Left ventricle myocardium inferior (tissue), 1 donor: ENCODE measurements around the gene RIC1. TPM values are rescaled to one million over a fixed set of nuclear protein-coding genes. Genes with fewer than 3 reads are reported as not detected.

ENCODE experiments used
- DNase-seq: peaks from one replicate; pipeline ENCODE4 v3.0.0-alpha.2; 2020
- H3K27ac ChIP-seq: fragments of 200-600 bp; replicated peaks from 2 replicates; pipeline ENCODE4 v1.8.0; 2021
- H3K27me3 ChIP-seq: fragments of 200-600 bp; 2 replicates; pipeline ENCODE4 v1.8.0; 2021; ENCODE audit warnings: low read depth
- H3K36me3 ChIP-seq: fragments of 200-600 bp; 2 replicates; pipeline ENCODE4 v1.8.0; 2021
- H3K4me1 ChIP-seq: fragments of 200-600 bp; 2 replicates; pipeline ENCODE4 v1.8.0; 2021
- H3K4me3 ChIP-seq: fragments of 200-600 bp; 2 replicates; pipeline ENCODE4 v1.8.0; 2021; ENCODE audit warnings: mild to moderate bottlenecking, moderate library complexity
- H3K9me3 ChIP-seq: fragments of 200-600 bp; replicated peaks from 2 replicates; pipeline ENCODE4 v1.8.0; 2021
- intact Hi-C: fragments of 100-400 bp; cut with micrococcal nuclease; formaldehyde crosslinking; loops from one replicate; pipeline ENCODE4 v1.11.0; 2022
- total RNA-seq: library from RNA; stranded (reverse); fragmentation: NEBNext Ultra II Directional; extraction: Animal tissue kit (Norgen Biotek cat#: 25700); gene quantifications from one replicate; pipeline ENCODE4 v1.2.1, GENCODE V29; 2021
- TF ChIP-seq, protein P1 (sequence below): fragments of 200-600 bp; IDR thresholded peaks from 2 replicates; pipeline ENCODE4 v1.8.0; 2021; ENCODE audit warnings: antibody characterized with exemption, mild to moderate bottlenecking, borderline replicate concordance
- donor health status: DM: no; HTN: yes; CAD: no; lungs with severe emphysema.

Gene RIC1
- total RNA-seq, 1 donor from 2014 or later: 7.1 TPM

- H3K4me3 ChIP-seq: no peak overlapping the region
- H3K36me3 ChIP-seq: peaks cover 16% of the 10 kb centered on the region
- H3K9me3 ChIP-seq: peaks cover 68% of the 10 kb centered on the region
- H3K27ac ChIP-seq: no peak overlapping the region
- H3K27me3 ChIP-seq: no peaks in the 10 kb centered on the region
- DNase-seq: no peak
- TF ChIP-seq, protein P1, sequence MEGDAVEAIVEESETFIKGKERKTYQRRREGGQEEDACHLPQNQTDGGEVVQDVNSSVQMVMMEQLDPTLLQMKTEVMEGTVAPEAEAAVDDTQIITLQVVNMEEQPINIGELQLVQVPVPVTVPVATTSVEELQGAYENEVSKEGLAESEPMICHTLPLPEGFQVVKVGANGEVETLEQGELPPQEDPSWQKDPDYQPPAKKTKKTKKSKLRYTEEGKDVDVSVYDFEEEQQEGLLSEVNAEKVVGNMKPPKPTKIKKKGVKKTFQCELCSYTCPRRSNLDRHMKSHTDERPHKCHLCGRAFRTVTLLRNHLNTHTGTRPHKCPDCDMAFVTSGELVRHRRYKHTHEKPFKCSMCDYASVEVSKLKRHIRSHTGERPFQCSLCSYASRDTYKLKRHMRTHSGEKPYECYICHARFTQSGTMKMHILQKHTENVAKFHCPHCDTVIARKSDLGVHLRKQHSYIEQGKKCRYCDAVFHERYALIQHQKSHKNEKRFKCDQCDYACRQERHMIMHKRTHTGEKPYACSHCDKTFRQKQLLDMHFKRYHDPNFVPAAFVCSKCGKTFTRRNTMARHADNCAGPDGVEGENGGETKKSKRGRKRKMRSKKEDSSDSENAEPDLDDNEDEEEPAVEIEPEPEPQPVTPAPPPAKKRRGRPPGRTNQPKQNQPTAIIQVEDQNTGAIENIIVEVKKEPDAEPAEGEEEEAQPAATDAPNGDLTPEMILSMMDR: no peak
- peaks cover 9% of the 10 kb centered on the region for H3K4me1 ChIP-seq
- intact Hi-C loops: loop anchor here (10.0 kb wide), 1 partner anchor 55 kb away; no protein-coding TSS in a partner anchor
Measured at GRCh38 chr9:5639816-5640215, 10.9 kb downstream of the RIC1 start.

DNA sequence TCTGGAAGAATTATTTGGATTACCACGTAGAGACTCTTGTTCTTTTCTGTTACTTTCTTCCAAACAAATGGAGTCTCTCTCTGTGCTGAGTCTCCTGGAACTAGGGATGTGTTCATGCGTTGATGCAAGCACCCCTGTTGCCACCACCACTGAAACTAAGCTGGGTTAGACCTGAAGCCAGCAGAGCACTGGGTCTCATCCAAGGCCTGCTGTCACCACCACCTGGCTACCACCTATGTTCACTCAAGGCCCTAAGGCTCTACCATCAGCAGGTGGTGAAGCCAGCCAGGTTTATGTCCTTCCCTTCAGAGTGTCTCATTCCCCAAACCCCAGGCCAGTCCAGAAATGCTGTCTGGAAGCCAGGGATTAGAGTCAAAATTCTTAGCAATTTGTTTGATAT is 13.3 kb downstream of the RIC1 start:
- Histone ChIP-seq H3K27ac (no peak overlapping the region), H3K4me1 (peaks cover 28% of the 10 kb centered on the region), H3K27me3 (no peaks in the 10 kb centered on the region), H3K9me3 (peaks cover 48% of the 10 kb centered on the region), H3K4me3 (no peak overlapping the region), H3K36me3 (peaks cover 9% of the 10 kb centered on the region)
- intact Hi-C loops: no loop called here
- no peak for DNase-seq
- TF ChIP-seq, protein P1: no peak

DNA sequence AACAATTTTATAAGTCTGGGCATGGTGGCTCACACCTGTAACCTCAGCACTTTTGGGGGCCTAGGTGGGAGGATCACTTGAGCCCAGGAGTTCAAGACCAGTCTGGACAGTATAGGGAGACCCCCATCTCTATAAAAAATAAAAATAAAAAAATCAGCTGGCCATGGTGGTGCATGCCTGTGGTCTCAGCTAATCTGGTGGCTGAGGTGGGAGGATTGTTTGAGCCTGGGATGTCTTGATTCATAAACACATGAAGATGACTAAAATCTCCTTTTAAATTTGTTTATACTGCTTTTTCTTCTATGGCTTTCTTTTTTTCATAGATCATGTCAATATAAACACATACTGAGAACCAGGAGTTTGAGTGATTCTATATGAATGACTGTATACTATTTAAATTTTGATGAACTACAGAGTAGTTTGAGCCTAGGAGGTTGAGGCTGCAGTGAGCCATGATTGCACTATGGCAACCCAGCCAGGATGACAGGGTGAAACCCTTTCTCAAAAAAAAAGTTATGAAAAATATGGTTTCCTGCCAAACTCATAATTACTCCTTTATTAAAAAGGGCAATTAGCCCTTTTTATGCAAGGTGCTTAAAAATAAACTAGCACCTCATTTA is 14.2 kb downstream of the RIC1 start:
- no peak overlapping the region for H3K27ac ChIP-seq
- DNase-seq: no peak

GRCh38 chr9:5644501-5644900 is 15.6 kb downstream of the RIC1 start:
- TF ChIP-seq, protein P1: no peak
- H3K27me3 ChIP-seq: no peaks in the 10 kb centered on the region
- no peak for DNase-seq
- H3K4me1 ChIP-seq: peaks cover 29% of the 10 kb centered on the region
- peaks cover 44% of the 10 kb centered on the region for H3K9me3 ChIP-seq
- peaks cover 9% of the 10 kb centered on the region for H3K36me3 ChIP-seq
- intact Hi-C loops: no loop called here
- H3K4me3 ChIP-seq: no peak overlapping the region
- no peak overlapping the region for H3K27ac ChIP-seq

More for the DNA sequence above, 14.2 kb downstream of the RIC1 start:
- intact Hi-C loops: no loop called here
- H3K36me3 ChIP-seq: peaks cover 9% of the 10 kb centered on the region
- peaks cover 29% of the 10 kb centered on the region for H3K4me1 ChIP-seq
- H3K9me3 ChIP-seq: peaks cover 44% of the 10 kb centered on the region
- no peaks in the 10 kb centered on the region for H3K27me3 ChIP-seq
- no peak overlapping the region for H3K4me3 ChIP-seq
- TF ChIP-seq, protein P1: no peak

DNA sequence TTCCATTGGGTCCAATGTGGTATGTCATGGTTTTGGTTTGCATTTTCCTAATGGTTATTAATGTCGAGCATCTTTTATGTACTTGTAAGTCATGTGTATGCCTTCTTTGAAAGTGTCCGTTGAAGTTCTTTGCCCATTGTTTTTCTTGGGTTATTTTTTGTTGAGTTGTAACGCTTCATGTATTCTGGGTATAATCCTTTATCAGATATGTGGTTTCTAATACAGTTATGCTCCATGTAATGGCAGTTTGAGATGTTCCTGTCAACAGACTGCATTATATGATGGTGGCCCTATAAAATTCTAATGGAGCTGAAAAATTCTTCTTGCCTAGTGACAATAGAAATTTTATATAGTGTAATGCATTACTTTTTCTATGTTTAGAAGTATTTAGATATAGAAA is 17.2 kb downstream of the RIC1 start:
- intact Hi-C loops: no loop called here
- Histone ChIP-seq H3K36me3 (peaks cover 5% of the 10 kb centered on the region), H3K9me3 (peaks cover 44% of the 10 kb centered on the region), H3K27ac (no peak overlapping the region), H3K4me3 (no peak overlapping the region), H3K4me1 (peaks cover 37% of the 10 kb centered on the region), H3K27me3 (no peaks in the 10 kb centered on the region)
- TF ChIP-seq, protein P1: no peak
- no peak for DNase-seq
